Stimulated activated CD8-positive, alpha-beta memory T cell treated with anti-CD3 and anti-CD28 coated beads, Interleukin-15, amount 100 ng/mL, for 1 hour (primary cell): ENCODE results near the gene NUMB.

ENCODE experiments used
- DNase-seq: peaks from one replicate; pipeline ENCODE4 v3.0.0-alpha.2; 2020; ENCODE audit warnings: low read depth

The NUMB gene

DNA sequence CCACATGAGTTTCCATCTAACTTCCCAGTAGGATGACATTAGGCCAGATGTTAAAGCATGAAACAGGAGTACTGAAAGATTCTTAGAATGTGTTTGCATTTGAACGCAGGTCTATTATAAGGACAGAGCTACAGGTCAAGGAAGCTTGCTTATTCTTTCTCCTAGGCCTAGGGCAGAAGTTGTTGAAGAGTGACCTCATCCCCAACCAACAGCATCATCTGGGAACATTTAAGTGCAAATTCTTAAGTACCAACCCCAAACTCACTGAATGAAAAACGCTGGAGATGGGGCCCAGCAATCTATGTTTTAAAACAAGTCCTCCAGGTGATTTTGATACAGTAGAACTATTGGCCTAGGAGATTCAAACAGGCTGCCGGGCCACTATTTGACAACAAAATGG is 168.6 kb downstream of the NUMB start:
- DNase-seq = no peak

- DNase-seq = no peak
Measured at GRCh38 chr14:73289308-73289707, 169.0 kb downstream of the NUMB start.

DNA sequence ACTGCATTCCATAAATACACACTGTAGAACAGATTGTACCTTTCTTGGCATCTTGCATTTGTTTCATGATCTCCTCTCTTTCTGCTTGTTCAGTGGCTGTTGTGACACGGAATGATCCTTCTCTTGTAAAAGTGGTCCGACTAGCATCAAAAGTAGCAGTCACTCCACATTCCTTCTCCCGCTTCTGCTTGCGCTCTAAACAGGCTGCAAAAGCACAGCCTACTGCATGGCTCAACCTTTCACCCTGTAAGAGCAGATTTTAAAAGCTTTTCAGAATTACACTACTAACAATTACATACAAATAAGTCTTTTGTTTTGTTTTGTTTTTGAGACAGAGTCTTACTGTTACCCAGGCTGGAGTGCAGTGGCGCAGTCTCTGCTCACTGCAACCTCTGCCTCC is 171.3 kb downstream of the NUMB start:
- DNase-seq = no peak

- DNase-seq = no peak
Measured at GRCh38 chr14:73286598-73286997, 171.7 kb downstream of the NUMB start.

DNA sequence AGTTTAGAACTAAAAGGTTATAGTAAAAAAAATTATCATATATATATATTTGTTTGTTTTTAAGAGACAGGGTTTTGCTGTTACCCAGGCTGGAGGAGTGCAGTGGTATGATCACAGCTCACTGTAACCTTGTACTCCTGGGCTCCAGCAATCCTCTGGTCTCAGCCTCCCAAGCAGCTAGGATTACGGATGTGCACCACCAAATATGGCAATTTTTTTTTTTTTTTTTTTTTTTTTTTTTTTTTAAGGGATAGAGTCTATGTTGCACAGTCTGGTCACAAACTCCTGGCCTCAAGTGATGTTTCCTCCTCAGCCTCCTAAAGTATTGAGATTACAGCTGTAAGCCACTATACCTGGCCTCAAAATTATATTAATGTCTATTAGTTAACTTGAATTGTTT is 172.4 kb downstream of the NUMB start:
- no peak for DNase-seq

DNA sequence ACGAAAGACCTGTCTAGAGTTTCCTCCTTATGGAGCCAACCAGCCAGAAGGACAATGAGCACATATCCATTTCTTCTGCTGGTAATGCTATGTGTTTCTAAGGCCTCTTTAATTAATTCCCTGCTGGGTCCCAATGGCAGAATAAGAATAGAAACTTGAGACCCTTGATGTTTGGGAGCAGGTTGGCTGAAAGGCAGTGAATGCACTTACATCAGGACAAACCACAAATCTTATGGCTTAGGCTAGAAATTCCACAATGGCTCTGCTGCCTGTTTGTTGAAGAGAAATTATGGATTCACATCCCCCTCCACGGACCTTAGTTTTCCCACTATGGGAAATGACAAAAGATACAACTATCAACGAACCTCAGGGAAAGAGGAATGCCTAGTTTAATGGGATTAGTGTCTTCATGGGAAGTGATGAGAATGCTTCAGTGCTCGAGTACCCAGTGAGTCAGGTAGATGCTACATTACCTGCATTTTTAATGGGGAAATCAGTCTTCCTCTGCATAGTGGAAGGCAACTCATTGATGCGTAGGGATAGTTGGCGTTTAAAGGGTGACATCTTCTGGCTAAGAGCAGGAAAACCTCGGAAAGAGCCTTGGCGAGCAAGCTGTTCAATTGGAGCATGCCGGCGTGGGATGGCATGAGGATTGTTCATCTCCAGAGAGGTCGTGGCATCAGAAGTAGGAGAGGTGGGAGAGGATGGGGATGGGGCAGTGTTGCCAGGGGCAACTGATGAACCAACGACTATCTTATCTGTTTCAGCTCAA is 174.6 kb downstream of the NUMB start:
- no peak for DNase-seq

DNA sequence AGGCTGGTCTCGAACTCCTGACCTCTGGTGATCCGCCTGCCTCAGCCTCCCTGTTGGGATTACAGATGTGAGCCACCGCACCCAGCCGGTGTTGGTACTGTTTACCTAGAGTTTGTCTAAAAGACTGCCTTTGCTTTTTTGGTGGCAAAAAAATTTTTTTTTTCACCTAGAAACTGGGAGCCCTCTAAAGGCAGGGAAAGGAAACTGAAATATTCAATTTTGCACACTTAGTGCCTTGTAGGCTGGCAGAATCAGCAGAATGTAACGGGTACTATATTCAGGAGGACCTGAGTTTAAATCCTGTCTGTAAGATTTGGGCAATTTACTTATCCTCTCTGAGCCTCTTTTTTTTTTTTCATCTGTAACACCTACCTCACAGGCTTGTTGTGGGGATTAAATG is 177.4 kb downstream of the NUMB start:
- DNase-seq = no peak

- DNase-seq = no peak
Measured at GRCh38 chr14:73277376-73277775, 181.0 kb downstream of the NUMB start.

GRCh38 chr14:73276836-73277235 is 181.5 kb downstream of the NUMB start:
- DNase-seq = no peak

GRCh38 chr14:73273799-73274198 is 184.5 kb downstream of the NUMB start:
- no peak for DNase-seq

GRCh38 chr14:73272393-73272792 is 186.0 kb downstream of the NUMB start:
- DNase-seq = no peak

DNA sequence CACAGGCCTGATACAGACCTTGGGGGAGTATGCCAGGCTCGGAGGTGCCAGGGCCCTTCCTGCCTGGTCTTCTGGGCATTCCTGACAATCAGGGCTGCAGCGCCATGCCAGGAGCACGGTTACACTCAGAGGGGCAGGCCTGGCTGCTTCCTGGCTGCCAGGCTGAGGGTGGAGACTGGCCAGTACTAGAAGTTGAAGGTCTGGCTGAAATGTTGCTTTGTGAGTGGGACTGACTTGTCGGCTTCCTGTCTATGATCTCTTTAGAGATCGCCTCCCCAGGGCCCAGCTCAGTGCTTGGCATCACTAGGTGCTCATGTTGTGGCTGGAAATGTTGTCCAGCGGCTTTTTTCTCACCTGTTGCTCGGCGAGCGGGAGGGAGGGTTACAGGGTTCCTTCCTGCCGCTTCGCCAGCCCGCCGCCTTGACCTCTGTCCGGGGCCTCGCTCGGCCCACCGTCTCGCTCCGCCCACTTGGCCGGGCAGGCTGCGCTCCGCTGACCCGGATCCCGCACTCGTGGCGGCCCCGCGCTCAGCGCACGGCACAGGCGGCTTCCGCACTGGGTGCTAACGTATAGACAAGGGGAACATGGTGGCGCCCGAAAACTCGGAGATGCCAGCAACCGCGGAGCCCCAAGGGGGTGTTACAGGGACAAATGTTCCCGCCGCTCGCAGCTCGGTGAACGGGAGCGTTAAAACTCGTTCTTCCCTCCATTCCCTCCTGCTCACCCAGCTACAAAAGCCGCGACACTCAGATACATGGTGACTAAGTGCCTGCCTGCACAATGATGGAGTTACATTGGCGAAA is 188.4 kb downstream of the NUMB start:
- no peak for DNase-seq

DNA sequence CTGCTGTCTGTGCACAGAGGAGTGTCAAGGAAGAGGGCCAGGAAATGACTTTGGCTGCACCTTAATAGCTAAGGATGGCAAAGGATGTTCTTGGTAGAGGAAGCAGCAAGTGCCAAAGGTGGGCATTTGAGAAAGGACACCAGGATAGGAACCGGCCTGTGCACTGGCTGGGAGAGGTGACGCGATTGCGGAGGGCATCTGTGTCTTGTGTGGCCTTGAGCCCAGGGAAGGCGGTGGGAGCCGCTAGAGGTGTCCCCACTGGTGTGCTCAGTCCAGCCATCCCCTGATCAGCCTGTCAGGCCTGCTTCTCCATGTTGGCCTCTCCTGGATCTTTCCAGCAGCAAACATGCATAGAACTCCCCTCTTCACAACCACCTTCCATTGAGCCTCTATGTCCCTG is 190.9 kb downstream of the NUMB start:
- DNase-seq = no peak

DNA sequence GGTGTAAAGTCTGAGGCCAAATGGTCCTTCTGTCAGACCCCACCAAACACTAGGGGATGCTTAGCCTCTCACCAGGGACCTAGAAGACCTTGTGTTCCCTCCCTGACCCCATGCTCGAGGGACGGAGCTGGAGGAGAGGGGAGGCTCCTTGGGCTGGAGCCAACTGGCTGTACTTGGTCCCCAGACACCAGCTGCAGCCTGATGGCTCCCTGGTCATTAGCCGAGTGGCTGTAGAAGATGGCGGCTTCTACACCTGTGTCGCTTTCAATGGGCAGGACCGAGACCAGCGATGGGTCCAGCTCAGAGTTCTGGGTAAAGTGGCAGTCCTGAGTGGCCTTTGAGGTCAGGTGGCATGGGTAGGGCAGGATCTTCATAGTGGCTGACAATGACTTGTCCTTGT is 192.0 kb downstream of the NUMB start:
- DNase-seq = no peak

DNA sequence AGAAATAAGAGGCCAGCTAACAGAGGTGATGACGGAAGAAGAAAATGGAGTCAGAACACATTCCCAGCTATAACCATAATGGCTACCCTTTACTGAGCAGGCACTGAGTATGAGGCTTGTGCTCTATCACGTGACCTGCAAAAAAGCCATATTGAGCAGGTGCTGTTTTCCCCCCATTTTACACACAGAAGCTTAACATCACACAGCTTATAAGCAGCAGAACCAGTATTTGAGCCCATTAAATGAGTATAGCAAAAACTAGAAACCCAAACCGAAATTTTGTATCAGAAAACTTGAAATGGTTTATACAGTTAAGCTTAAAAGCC is 192.7 kb downstream of the NUMB start:
- DNase-seq = no peak

GRCh38 chr14:73264885-73265720 is 193.2 kb downstream of the NUMB start:
- no peak for DNase-seq

DNA sequence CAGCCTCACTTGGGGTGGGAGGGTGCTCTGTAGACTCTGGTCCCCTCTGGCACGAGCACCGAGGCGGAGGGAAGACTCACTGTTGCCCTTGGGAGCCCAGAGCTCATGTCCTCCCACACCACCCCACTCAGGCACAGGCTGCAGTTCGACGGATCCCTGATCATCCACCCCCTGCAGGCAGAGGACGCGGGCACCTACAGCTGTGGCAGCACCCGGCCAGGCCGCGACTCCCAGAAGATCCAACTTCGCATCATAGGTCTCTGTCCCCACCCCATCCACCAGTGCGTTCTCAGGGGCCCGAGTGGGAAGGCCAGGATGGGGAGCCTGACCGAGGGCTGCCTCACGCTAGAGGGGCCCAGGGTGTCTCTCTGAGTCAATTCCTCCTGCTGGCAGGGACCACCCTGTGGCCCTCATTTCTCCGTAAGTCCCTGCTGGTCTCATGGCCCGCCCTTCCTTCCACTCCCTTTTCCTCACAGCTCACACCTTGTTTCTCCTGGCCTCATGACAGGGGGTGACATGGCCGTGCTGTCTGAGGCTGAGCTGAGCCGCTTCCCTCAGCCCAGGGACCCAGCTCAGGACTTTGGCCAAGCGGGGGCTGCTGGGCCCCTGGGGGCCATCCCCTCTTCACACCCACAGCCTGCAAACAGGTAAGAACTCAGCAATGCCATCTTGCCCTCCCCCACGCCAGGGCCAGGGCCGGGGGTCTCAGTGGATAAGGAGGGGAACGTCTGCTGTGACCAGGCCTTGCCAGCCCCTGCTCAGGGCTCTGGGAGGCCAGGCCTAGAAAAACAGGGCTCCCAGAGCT is 194.1 kb downstream of the NUMB start:
- no peak for DNase-seq

- no peak for DNase-seq
Measured at GRCh38 chr14:73263606-73264005, 194.7 kb downstream of the NUMB start.

DNA sequence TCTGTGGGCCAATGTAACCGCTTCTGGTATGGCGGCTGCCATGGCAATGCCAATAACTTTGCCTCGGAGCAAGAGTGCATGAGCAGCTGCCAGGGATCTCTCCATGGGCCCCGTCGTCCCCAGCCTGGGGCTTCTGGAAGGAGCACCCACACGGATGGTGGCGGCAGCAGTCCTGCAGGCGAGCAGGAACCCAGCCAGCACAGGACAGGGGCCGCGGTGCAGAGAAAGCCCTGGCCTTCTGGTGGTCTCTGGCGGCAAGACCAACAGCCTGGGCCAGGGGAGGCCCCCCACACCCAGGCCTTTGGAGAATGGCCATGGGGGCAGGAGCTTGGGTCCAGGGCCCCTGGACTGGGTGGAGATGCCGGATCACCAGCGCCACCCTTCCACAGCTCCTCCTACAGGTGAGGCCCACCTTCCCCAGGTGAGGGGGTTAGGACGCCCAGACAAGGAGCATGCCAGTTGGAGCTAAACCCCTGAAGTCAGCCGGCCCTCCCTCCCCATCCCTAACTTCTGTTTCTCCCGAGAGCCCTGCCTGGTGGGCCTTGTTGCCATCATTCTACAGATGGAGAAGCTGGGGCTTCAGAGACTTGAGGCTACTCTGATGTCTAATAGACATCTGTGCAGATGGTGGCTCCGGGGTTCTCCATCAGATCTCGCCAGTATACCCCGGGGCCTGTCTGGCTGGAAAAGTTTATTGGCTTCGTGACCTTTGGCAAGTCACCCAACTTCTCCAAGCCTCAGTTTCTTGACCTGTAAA is 195.7 kb downstream of the NUMB start:
- no peak for DNase-seq

DNA sequence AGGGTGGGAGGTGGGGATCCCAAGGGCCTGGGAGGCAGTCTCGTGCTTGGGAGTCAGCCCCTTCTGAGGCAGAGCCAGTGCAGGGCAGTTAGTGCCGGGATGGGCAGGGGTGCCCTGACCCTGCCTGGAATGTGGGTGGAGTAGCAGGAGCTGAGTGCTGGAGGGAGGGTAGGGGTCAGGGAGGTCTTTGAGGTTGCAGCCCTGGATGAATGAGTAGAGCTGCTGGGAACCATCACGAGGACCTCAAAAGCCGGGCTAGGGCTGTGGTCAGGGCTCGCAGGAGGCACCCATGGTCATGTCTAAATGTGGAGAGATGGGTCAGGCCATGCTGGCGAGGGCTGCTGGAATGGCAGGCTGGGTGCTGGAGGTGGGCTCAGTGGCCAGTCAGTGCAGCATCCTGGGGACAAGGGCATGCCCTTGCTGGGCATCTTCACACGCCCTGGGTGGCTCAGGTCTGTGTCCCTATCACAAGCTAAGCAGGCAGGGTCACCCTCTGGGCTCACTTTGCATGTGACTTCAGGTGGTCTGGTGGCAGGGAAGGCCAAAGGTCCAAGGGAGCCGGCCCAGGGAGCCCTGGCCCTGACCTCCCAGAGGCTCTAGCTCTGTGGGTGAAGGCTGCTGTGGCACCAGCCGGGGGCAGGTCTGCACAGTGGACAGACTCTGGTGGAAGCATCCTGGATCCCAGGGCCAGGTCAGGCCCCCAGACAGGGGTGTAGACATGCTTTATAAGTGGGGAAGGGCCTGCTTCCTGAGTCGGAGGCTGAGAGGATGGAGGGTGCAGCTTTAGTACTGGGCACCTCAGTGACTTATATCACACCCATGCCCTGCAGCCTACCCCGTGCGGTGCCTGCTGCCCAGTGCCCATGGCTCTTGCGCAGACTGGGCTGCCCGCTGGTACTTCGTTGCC is 196.6 kb downstream of the NUMB start:
- DNase-seq = no peak
